ENCODE measurements around the gene S100G.

Gene S100G

GRCh38 chrX:16643176-16643575, 6.8 kb upstream of the S100G start:
- no peaks in the 10 kb centered on the region for H3K36me3 ChIP-seq (ENCODE audit: control insufficient read depth, insufficient read depth, low read length)
- no peaks in the 10 kb centered on the region for H3K9me3 ChIP-seq (ENCODE audit: control insufficient read depth, low read length)
- H3K27ac ChIP-seq (ENCODE audit: insufficient read depth, low read depth, low read length, poor library complexity, severe bottlenecking): no peak overlapping the region

GRCh38 chrX:16646366-16647138, 3.4 kb upstream of the S100G start:
- WGBS, 2 experiments: 94 to 96% methylated on average over 3 to 4 of the region's 4 CpGs
- no peaks in the 10 kb centered on the region for H3K36me3 ChIP-seq (ENCODE audit: control insufficient read depth, insufficient read depth, low read length)
- no peak overlapping the region for H3K4me3 ChIP-seq (ENCODE audit: insufficient read depth, low read depth, low read length)
- no peak overlapping the region for H3K27ac ChIP-seq (ENCODE audit: insufficient read depth, low read depth, low read length, poor library complexity, severe bottlenecking)
- no peaks in the 10 kb centered on the region for H3K27me3 ChIP-seq (ENCODE audit: control insufficient read depth, insufficient read depth, low read length, poor library complexity, severe bottlenecking)
- no peaks in the 10 kb centered on the region for H3K4me1 ChIP-seq (ENCODE audit: control insufficient read depth, insufficient read depth, low read length)
- H3K9me3 ChIP-seq (ENCODE audit: control insufficient read depth, low read length): no peaks in the 10 kb centered on the region

More at GRCh38 chrX:16643176-16643575, 6.8 kb upstream of the S100G start:
- WGBS, 2 experiments: 92 to 93% methylated on average over 5 of the region's 5 CpGs
- no peaks in the 10 kb centered on the region for H3K4me1 ChIP-seq (ENCODE audit: control insufficient read depth, insufficient read depth, low read length)
- H3K27me3 ChIP-seq (ENCODE audit: control insufficient read depth, insufficient read depth, low read length, poor library complexity, severe bottlenecking): no peaks in the 10 kb centered on the region
- H3K4me3 ChIP-seq (ENCODE audit: insufficient read depth, low read depth, low read length): no peak overlapping the region

GRCh38 chrX:16651391-16652024, 1.6 kb downstream of the S100G start:
- Histone ChIP-seq H3K4me3 (ENCODE audit: insufficient read depth, low read depth, low read length) (no peak overlapping the region), H3K4me1 (ENCODE audit: control insufficient read depth, insufficient read depth, low read length) (no peaks in the 10 kb centered on the region), H3K27ac (ENCODE audit: insufficient read depth, low read depth, low read length, poor library complexity, severe bottlenecking) (no peak overlapping the region), H3K27me3 (ENCODE audit: control insufficient read depth, insufficient read depth, low read length, poor library complexity, severe bottlenecking) (no peaks in the 10 kb centered on the region), H3K9me3 (ENCODE audit: control insufficient read depth, low read length) (no peaks in the 10 kb centered on the region), H3K36me3 (ENCODE audit: control insufficient read depth, insufficient read depth, low read length) (no peaks in the 10 kb centered on the region)
- WGBS, 2 experiments: 87 to 92% methylated on average over 3 to 4 of the region's 4 CpGs

- no peaks in the 10 kb centered on the region for H3K36me3 ChIP-seq (ENCODE audit: control insufficient read depth, insufficient read depth, low read length)
- H3K27ac ChIP-seq (ENCODE audit: insufficient read depth, low read depth, low read length, poor library complexity, severe bottlenecking): no peak overlapping the region
- H3K27me3 ChIP-seq (ENCODE audit: control insufficient read depth, insufficient read depth, low read length, poor library complexity, severe bottlenecking): no peaks in the 10 kb centered on the region
- no peaks in the 10 kb centered on the region for H3K9me3 ChIP-seq (ENCODE audit: control insufficient read depth, low read length)
- no peaks in the 10 kb centered on the region for H3K4me1 ChIP-seq (ENCODE audit: control insufficient read depth, insufficient read depth, low read length)
- 91 to 92% methylated on average over 7 of the region's 7 CpGs for WGBS, 2 experiments
- H3K4me3 ChIP-seq (ENCODE audit: insufficient read depth, low read depth, low read length): no peak overlapping the region
These were observed 3.5 kb downstream of the S100G start for GRCh38 chrX:16653424-16653823.

- no peak overlapping the region for H3K4me3 ChIP-seq (ENCODE audit: insufficient read depth, low read depth, low read length)
- H3K36me3 ChIP-seq (ENCODE audit: control insufficient read depth, insufficient read depth, low read length): no peaks in the 10 kb centered on the region
- 96 to 100% methylated on average over 2 to 3 of the region's 3 CpGs for WGBS, 2 experiments
- no peaks in the 10 kb centered on the region for H3K4me1 ChIP-seq (ENCODE audit: control insufficient read depth, insufficient read depth, low read length)
- H3K27me3 ChIP-seq (ENCODE audit: control insufficient read depth, insufficient read depth, low read length, poor library complexity, severe bottlenecking): no peaks in the 10 kb centered on the region
- no peaks in the 10 kb centered on the region for H3K9me3 ChIP-seq (ENCODE audit: control insufficient read depth, low read length)
- H3K27ac ChIP-seq (ENCODE audit: insufficient read depth, low read depth, low read length, poor library complexity, severe bottlenecking): no peak overlapping the region
These were observed 4.1 kb downstream of the S100G start for GRCh38 chrX:16654093-16654492.

GRCh38 chrX:16658284-16658683, 8.3 kb downstream of the S100G start:
- H3K36me3 ChIP-seq (ENCODE audit: control insufficient read depth, insufficient read depth, low read length): no peaks in the 10 kb centered on the region
- H3K9me3 ChIP-seq (ENCODE audit: control insufficient read depth, low read length): no peaks in the 10 kb centered on the region
- H3K4me3 ChIP-seq (ENCODE audit: insufficient read depth, low read depth, low read length): no peak overlapping the region
- no peak overlapping the region for H3K27ac ChIP-seq (ENCODE audit: insufficient read depth, low read depth, low read length, poor library complexity, severe bottlenecking)
- no peaks in the 10 kb centered on the region for H3K27me3 ChIP-seq (ENCODE audit: control insufficient read depth, insufficient read depth, low read length, poor library complexity, severe bottlenecking)
- no peaks in the 10 kb centered on the region for H3K4me1 ChIP-seq (ENCODE audit: control insufficient read depth, insufficient read depth, low read length)
- WGBS, 2 experiments: 57 to 78% methylated on average over 1 of the region's 2 CpGs

- H3K36me3 ChIP-seq (ENCODE audit: control insufficient read depth, insufficient read depth, low read length): no peaks in the 10 kb centered on the region
- H3K27me3 ChIP-seq (ENCODE audit: control insufficient read depth, insufficient read depth, low read length, poor library complexity, severe bottlenecking): no peaks in the 10 kb centered on the region
- no peak overlapping the region for H3K4me3 ChIP-seq (ENCODE audit: insufficient read depth, low read depth, low read length)
- H3K4me1 ChIP-seq (ENCODE audit: control insufficient read depth, insufficient read depth, low read length): no peaks in the 10 kb centered on the region
- H3K27ac ChIP-seq (ENCODE audit: insufficient read depth, low read depth, low read length, poor library complexity, severe bottlenecking): no peak overlapping the region
- H3K9me3 ChIP-seq (ENCODE audit: control insufficient read depth, low read length): no peaks in the 10 kb centered on the region
- no CpG with 5 or more reads among the region's 1 CpG for whole genome bisulfite sequencing, 2 experiments
These were observed 9.4 kb downstream of the S100G start for GRCh38 chrX:16659321-16659720.

GRCh38 chrX:16661495-16661894, 11.5 kb downstream of the S100G start:
- WGBS, 2 experiments: no CpG with 5 or more reads among the region's 2 CpGs
- Histone ChIP-seq H3K9me3 (ENCODE audit: control insufficient read depth, low read length) (no peaks in the 10 kb centered on the region), H3K36me3 (ENCODE audit: control insufficient read depth, insufficient read depth, low read length) (no peaks in the 10 kb centered on the region), H3K4me3 (ENCODE audit: insufficient read depth, low read depth, low read length) (no peak overlapping the region), H3K27me3 (ENCODE audit: control insufficient read depth, insufficient read depth, low read length, poor library complexity, severe bottlenecking) (no peaks in the 10 kb centered on the region), H3K4me1 (ENCODE audit: control insufficient read depth, insufficient read depth, low read length) (no peaks in the 10 kb centered on the region), H3K27ac (ENCODE audit: insufficient read depth, low read depth, low read length, poor library complexity, severe bottlenecking) (no peak overlapping the region)

- WGBS, 2 experiments: 76 to 100% methylated on average over 1 to 2 of the region's 2 CpGs
- no peaks in the 10 kb centered on the region for H3K36me3 ChIP-seq (ENCODE audit: control insufficient read depth, insufficient read depth, low read length)
These were observed 12.4 kb downstream of the S100G start for GRCh38 chrX:16662402-16662801.

GRCh38 chrX:16664074-16664473, 14.1 kb downstream of the S100G start:
- Histone ChIP-seq H3K36me3 (ENCODE audit: control insufficient read depth, insufficient read depth, low read length) (no peaks in the 10 kb centered on the region), H3K27me3 (ENCODE audit: control insufficient read depth, insufficient read depth, low read length, poor library complexity, severe bottlenecking) (no peaks in the 10 kb centered on the region), H3K4me3 (ENCODE audit: insufficient read depth, low read depth, low read length) (no peak overlapping the region), H3K4me1 (ENCODE audit: control insufficient read depth, insufficient read depth, low read length) (no peaks in the 10 kb centered on the region), H3K27ac (ENCODE audit: insufficient read depth, low read depth, low read length, poor library complexity, severe bottlenecking) (no peak overlapping the region), H3K9me3 (ENCODE audit: control insufficient read depth, low read length) (no peaks in the 10 kb centered on the region)
- 96 to 98% methylated on average over 5 of the region's 5 CpGs for WGBS, 2 experiments

More at GRCh38 chrX:16662402-16662801, 12.4 kb downstream of the S100G start:
- Histone ChIP-seq H3K27me3 (ENCODE audit: control insufficient read depth, insufficient read depth, low read length, poor library complexity, severe bottlenecking) (no peaks in the 10 kb centered on the region), H3K4me1 (ENCODE audit: control insufficient read depth, insufficient read depth, low read length) (no peaks in the 10 kb centered on the region), H3K27ac (ENCODE audit: insufficient read depth, low read depth, low read length, poor library complexity, severe bottlenecking) (no peak overlapping the region), H3K4me3 (ENCODE audit: insufficient read depth, low read depth, low read length) (no peak overlapping the region), H3K9me3 (ENCODE audit: control insufficient read depth, low read length) (no peaks in the 10 kb centered on the region)

All from ectodermal cell (in vitro differentiated cells).